GM21619 (cell line): ENCODE data around the gene USP4.

ENCODE experiments used
- ATAC-seq: cut with Tn5 transposase; IDR thresholded peaks from one replicate; pipeline ENCODE4 v1.9.1; 2021; ENCODE audit not compliant: unreplicated experiment

USP4 gene

GRCh38 chr3:49298511-49298910 is 41.3 kb downstream of the USP4 start:
- ATAC-seq, result no peak

DNA sequence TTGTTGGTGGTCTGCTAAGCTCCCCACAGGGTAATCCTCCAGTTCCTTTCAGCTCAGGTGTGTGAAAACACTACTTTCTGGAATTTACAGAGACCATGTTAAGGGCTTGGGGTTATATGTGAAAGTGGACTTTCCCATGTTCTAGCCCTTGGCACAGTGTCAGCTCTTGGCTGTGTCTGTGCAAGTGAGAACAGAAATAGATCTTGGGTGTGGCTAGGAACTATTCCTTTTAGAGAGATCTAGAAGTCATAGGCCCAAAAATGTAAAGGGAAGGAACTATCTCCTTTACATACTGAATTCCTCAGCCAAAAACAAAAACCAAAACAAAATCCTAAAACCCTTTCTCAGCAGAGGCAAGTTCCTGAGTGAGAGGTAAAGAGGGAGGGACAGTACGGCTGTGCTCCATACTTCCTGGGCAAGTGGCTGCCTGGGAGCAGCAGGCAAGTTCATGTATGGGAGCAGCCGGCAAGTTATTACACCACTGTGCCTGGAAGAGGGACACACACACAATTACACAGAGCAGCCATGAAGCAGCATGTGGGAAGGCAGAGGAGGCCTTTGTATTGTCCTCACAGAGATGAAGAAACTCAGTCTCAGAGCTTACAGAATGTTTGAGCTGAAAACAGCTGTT is 43.0 kb downstream of the USP4 start:
- ATAC-seq, result no peak

DNA sequence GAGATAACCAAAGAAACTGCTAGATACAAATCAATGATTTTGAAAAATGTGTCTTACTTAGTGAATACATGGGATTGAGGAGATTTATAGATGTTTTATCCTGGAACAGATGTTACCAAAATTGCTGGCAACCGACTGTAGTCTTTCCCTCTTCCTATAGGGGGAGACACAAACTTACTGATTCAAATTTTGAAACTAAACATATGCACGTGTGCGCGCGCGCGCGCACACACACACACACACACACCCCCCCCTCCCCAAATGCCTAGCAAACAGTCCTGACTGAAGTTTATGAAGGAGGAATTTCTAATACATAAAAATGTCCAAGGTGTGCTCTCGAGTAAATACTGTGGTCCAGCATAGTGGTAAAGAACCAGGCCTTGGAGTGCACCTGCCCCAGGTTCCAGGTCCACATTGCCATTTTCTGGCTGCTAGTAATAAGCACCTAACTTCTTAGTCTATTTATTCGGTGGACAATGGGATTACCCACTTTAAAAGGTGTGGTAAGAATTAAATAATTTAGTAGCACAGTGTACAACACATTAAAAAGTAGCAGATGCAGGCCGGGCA is 44.3 kb downstream of the USP4 start:
- ATAC-seq, result no peak

DNA sequence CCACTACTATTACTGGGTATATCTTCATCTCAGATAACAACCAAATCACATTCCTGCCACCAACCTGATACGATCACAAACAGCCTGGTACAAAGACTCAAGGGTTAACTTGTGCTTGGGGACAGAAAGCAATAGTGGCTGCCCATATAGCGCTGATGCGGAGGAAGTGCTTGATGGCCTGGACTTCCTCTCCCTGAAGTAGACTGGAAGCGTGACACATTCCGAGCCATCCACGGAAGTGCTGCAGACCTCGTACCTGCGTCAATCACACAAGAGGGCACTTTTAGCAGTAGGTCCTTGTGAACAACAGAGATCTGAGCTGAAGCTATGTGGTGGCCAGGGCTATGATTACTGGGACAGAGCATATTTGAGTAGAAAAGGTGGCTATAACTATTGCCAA is 45.5 kb downstream of the USP4 start:
- no peak for ATAC-seq

DNA sequence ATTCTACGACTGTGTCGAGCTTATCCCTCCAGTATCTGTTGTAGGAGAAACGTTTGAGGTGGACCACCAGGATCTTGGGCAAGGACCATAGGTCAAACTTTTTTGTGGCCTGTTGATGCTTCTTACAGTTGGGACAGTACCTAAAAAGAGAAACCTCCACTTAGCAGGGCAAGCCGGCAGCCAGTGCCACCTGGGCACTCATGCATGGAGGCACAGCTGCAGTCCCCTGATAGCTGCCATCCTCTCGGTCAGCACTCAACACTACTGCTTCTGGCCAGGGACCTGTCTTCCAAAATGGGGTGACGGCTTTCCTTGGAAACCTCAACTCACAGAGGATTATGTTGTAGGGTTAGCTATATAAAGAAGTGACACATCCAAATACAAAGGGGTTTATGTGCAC is 55.9 kb downstream of the USP4 start:
- no peak for ATAC-seq

DNA sequence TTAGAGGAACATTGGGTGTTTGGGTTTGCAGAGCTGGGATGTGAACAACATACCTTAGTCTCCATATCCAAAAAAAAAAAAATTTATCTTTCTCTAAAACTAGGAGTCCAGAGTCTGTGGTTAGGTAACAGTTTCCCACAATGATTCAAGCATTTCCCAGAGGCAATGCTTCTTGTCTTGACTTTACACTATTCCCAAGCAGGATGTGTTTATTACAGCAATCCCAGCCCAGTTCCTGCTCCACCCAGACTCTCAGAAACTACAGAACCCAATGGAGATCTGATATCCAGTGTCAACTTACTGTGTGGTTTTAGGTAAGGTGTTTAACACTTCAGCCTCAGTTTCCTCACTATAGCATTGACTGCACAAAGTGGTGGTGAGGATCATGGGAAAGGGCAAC is 60.5 kb downstream of the USP4 start:
- ATAC-seq, result no peak

DNA sequence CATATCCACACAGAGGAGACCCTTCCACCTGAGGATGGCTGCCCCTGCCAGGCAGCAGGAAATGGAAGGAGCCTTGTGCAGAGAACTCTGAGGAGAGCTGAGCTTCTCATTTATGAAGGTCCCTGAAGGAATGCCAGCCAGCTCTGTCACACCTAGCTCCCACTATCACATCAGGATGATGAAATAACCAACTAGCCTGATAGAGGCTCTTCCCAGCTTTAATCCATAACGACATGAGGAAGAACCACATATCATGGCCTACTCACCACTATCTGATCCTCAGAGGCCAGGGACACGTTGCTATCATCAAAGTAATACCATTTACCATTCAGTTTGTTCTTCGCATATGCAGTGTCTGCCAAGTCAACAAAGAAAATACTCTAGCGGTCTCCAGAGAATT is 61.3 kb downstream of the USP4 start:
- no peak for ATAC-seq

- ATAC-seq, result no peak
These were observed 62.5 kb downstream of the USP4 start for GRCh38 chr3:49277383-49277775.

- peak; percentile 69 for ATAC-seq
These were observed 63.1 kb downstream of the USP4 start, which contains the start of gene C3orf62 for GRCh38 chr3:49276475-49277382. Gene C3orf62 (minus strand): TSS chr3:49277232. CDS start chr3:49276872, 360 bp downstream.

GRCh38 chr3:49273825-49274532 is 65.9 kb downstream of the USP4 start:
- no peak for ATAC-seq

- no peak for ATAC-seq
These were observed 68.8 kb downstream of the USP4 start for GRCh38 chr3:49271047-49271446.

- no peak for ATAC-seq
These were observed 69.7 kb downstream of the USP4 start for GRCh38 chr3:49270156-49270500.

- ATAC-seq, result no peak
These were observed 70.3 kb downstream of the USP4 start for GRCh38 chr3:49269443-49270155.

DNA sequence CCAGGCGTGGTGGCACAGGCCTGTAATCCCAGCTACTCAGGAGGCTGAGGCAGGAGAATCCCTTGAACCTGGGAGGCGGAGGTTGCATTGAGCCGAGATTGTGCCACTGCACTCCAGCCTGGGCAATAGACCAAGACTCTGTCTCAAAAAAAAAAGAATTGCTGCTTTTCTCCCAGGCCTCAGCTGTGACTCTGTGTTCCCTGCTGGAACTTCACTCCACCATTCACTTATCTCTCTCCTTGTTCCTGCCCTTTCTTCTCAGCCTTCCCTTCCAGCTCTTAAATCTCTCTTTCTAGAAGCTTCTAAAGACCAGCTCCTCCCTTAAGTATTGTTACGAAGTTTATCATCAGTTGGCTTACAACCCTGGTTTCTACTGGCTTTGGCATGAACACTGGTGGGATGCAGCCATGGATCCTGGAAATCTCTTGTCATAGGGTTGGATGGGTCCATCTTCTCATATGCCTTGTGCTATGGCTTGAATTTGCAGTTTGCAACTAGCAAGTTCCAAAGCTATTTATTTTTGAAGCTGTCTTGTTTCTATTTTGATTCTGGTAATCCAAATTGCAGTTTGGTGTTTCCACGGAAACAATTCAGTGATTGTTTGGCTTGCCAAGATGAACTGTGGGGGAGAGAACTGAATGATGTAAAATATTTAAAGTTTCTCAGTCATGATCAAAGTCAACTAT is 73.3 kb downstream of the USP4 start:
- no peak for ATAC-seq

DNA sequence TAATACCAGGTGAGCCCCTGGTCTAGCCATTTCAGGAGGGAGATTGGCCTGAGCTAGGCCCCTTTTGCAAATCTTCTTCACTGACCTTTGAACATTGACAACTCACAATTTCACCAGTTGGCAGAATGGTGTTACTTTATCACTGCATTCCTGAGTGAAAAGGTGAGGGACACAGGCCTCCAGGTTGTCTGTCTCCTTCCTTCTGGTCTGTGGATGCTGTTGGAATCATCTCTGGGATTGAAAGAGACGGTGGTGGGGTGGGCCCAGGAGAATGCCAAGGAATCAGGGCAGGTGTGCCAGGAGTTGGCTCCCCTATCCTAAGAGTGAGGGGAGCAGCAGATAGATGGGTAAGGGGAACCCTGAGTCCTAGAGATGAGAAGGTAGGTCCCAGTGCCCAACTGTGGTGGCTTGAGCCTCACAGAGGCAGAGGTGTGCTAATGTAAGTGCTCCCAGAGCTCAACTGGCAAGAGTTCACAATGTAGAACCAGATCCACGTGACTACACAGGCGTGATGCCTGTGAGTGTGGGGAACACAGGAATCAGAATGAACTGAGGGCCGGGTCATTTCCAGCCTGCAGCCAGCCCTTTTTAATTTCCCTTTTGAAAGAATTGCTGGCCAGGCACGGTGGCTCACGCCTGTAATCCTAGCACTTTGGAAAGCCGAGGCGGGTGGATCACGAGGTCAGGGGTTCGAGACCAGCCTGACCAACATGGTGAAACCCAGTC is 74.0 kb downstream of the USP4 start:
- ATAC-seq, result no peak

DNA sequence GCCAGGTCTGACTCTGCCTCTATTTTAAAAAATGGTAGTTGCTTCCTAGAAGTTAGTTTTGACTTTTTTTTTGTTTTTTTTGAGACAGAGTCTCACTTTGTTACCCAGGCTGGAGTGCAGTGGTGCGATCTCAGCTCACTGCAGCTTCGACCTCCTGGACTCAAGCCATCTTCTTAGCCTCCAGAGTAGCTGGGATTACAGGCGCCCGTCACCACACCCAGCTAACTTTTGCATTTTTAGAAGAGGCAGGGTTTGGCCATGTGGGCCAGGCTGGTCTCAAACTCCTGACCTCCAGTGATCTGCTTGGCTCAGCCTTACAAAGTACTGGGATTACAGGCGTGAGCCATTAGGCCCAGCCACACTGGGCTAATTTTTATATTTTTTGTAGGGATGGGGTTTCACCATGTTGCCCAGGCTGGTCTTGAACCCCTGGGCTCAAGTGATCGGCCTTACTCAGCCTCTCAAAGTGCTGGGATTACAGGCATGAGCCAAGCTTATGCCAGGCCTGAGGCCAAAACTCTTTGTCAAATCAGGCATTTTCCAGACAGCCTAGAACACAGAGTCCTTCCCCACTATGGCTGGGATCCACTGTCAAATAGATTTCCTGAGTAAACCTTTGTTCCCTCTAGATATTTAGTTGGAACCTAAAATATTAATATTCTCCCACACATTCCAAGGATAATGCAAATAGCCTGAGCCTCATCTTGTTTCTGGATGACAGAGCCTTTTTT is 76.5 kb downstream of the USP4 start:
- ATAC-seq, result no peak

GRCh38 chr3:49260806-49261324 is 79.0 kb downstream of the USP4 start:
- ATAC-seq, result no peak

DNA sequence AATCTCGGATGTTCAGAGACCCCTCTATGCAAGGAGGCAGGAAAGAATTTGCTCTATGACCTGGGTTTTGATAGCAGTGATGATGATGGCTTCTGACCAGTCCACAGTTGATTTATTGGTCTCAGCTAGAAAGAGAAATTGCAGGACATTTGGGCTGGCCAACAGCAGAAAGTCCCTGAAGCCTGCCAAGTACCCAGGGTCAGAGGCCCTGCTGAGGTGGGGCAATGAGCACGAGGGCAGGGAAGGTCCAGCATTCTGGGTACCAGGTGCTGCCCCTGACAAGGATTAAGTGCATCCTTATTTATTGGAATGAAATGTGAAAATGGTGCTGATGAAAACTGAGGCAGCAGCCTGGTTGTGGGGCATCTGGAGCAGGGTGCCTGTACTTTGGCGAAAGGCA is 82.7 kb downstream of the USP4 start:
- ATAC-seq, result no peak
